Measurements from ENCODE around the gene INPP4A.

Gene INPP4A

GRCh38 chr2:98547092-98547790 is 102.6 kb downstream of the INPP4A start:
- no peak for DNase-seq

- no peak for DNase-seq
Observed at GRCh38 chr2:98548920-98549818, 104.5 kb downstream of the INPP4A start.

GRCh38 chr2:98550165-98550564 is 105.5 kb downstream of the INPP4A start:
- DNase-seq = no peak

GRCh38 chr2:98551316-98551715 is 106.7 kb downstream of the INPP4A start:
- no peak for DNase-seq

- DNase-seq = no peak
Observed at GRCh38 chr2:98552499-98553179, 108.0 kb downstream of the INPP4A start.

- DNase-seq = no peak
Observed at GRCh38 chr2:98554116-98554861, 109.6 kb downstream of the INPP4A start.

GRCh38 chr2:98555696-98556095 is 111.0 kb downstream of the INPP4A start:
- DNase-seq = no peak

- no peak for DNase-seq
Observed at GRCh38 chr2:98556344-98557033, 111.8 kb downstream of the INPP4A start.

GRCh38 chr2:98558852-98559530 is 114.3 kb downstream of the INPP4A start:
- DNase-seq = no peak

- no peak for DNase-seq
Observed at GRCh38 chr2:98559581-98559980, 114.9 kb downstream of the INPP4A start.

- no peak for DNase-seq
Observed at GRCh38 chr2:98560256-98560771, 115.7 kb downstream of the INPP4A start.

GRCh38 chr2:98561018-98561417 is 116.4 kb downstream of the INPP4A start:
- DNase-seq = no peak

GRCh38 chr2:98561902-98562695 is 117.4 kb downstream of the INPP4A start:
- no peak for DNase-seq

- no peak for DNase-seq
Observed at GRCh38 chr2:98563394-98563793, 118.7 kb downstream of the INPP4A start.

GRCh38 chr2:98564541-98565132 is 120.0 kb downstream of the INPP4A start:
- no peak for DNase-seq

GRCh38 chr2:98565286-98565860 is 120.7 kb downstream of the INPP4A start:
- no peak for DNase-seq

- no peak for DNase-seq
Observed at GRCh38 chr2:98565941-98566340, 121.3 kb downstream of the INPP4A start.

- no peak for DNase-seq
Observed at GRCh38 chr2:98568161-98568956, 123.7 kb downstream of the INPP4A start.

All from NCI-H1436 (cell line).